Mesendoderm (in vitro differentiated cells): ENCODE data around the gene DDC.

Experiments used
- DNase-seq: peaks from one replicate; pipeline ENCODE4 v3.0.0; 2013
- H2AK5ac ChIP-seq: 2 replicates; pipeline ENCODE4 v1.6.1; 2013; ENCODE audit warnings: low read length, inconsistent platforms
- H2BK120ac ChIP-seq: 2 replicates; pipeline ENCODE4 v1.6.1; 2013; ENCODE audit warnings: low read depth, mild to moderate bottlenecking, low read length, moderate library complexity, mixed read lengths
- H2BK15ac ChIP-seq: replicated peaks from 2 replicates; pipeline ENCODE4 v1.6.1; 2013; ENCODE audit warnings: low read depth, mild to moderate bottlenecking, moderate library complexity
- H2BK5ac ChIP-seq: 2 replicates; pipeline ENCODE4 v1.6.1; 2013; ENCODE audit warnings: low read length, inconsistent platforms
- H3K18ac ChIP-seq: 2 replicates; pipeline ENCODE4 v1.6.1; 2013; ENCODE audit warnings: mild to moderate bottlenecking, low read length, mixed read lengths
- H3K23ac ChIP-seq: one replicate; pipeline ENCODE4 v1.6.1; 2013; ENCODE audit warnings: low read length
- H3K27ac ChIP-seq: 2 replicates; pipeline ENCODE4 v1.5.1; 2013; ENCODE audit warnings: low read depth, mild to moderate bottlenecking, inconsistent platforms, low read length, moderate library complexity
- H3K27me3 ChIP-seq: 2 replicates; pipeline ENCODE4 v1.6.1; 2013; ENCODE audit warnings: low read length, control low read depth, mild to moderate bottlenecking, inconsistent platforms; ENCODE audit not compliant: insufficient read depth, poor library complexity
- H3K36me3 ChIP-seq: 2 replicates; pipeline ENCODE4 v1.6.1; 2013; ENCODE audit warnings: low read length, inconsistent platforms; ENCODE audit not compliant: control insufficient read depth, insufficient read depth
- H3K4ac ChIP-seq: one replicate; pipeline ENCODE4 v1.6.1; 2013; ENCODE audit warnings: low read depth, mild to moderate bottlenecking, low read length, moderate library complexity
- H3K4me1 ChIP-seq: 2 replicates; pipeline ENCODE4 v1.6.1; 2013; ENCODE audit warnings: low read depth, low read length, inconsistent platforms; ENCODE audit not compliant: control insufficient read depth
- H3K4me2 ChIP-seq: 2 replicates; pipeline ENCODE4 v1.6.1; 2013; ENCODE audit warnings: low read length
- H3K4me3 ChIP-seq: 2 replicates; pipeline ENCODE4 v1.5.1; 2013; ENCODE audit warnings: mild to moderate bottlenecking, low read length
- H3K56ac ChIP-seq: one replicate; pipeline ENCODE4 v1.6.1; 2013; ENCODE audit warnings: low read length
- H3K79me1 ChIP-seq: 2 replicates; pipeline ENCODE4 v1.6.1; 2013; ENCODE audit warnings: low read length, inconsistent platforms
- H3K79me2 ChIP-seq: 2 replicates; pipeline ENCODE4 v1.6.1; 2013; ENCODE audit warnings: mild to moderate bottlenecking, low read length; ENCODE audit not compliant: control insufficient read depth, insufficient read depth
- H3K9ac ChIP-seq: 2 replicates; pipeline ENCODE4 v1.6.1; 2013; ENCODE audit warnings: low read length, inconsistent platforms
- H4K5ac ChIP-seq: one replicate; pipeline ENCODE4 v1.6.1; 2013; ENCODE audit warnings: low read length
- H4K8ac ChIP-seq: one replicate; pipeline ENCODE4 v1.6.1; 2013; ENCODE audit warnings: low read depth, mild to moderate bottlenecking, control low read depth, low read length, moderate library complexity
- WGBS: extraction: QIAGEN DNeasy Blood & Tissue Kit; methylation state at CpG from one replicate; pipeline ENCODE4 v1.1.7; 2013; ENCODE audit warnings: low lambda C conversion rate, missing lambda C conversion rate; ENCODE audit not compliant: insufficient coverage; ENCODE audit errors: extremely low coverage; 5-methylcytosine and 5-hydroxymethylcytosine counted together

DDC gene

GRCh38 chr7:50495746-50496145, 69.5 kb downstream of the DDC start:
- Histone ChIP-seq H3K36me3 (no peaks in the 10 kb centered on the region), H2BK120ac (no peak overlapping the region), H4K5ac (no peak overlapping the region), H3K56ac (no peak overlapping the region), H3K9ac (no peak overlapping the region), H3K27ac (no peak overlapping the region), H3K18ac (no peak overlapping the region), H3K4me1 (no peaks in the 10 kb centered on the region), H3K79me1 (no peaks in the 10 kb centered on the region), H2BK15ac (no peak overlapping the region), H3K4me2 (no peak overlapping the region), H3K4ac (no peak overlapping the region), H3K23ac (no peak overlapping the region), H3K79me2 (no peaks in the 10 kb centered on the region), H2BK5ac (no peak overlapping the region), H3K27me3 (no peaks in the 10 kb centered on the region), H4K8ac (no peak overlapping the region), H3K4me3 (no peak overlapping the region), H2AK5ac (no peak overlapping the region)
- no CpG with 5 or more reads among the region's 3 CpGs for WGBS
- no peak for DNase-seq

- Histone ChIP-seq H3K79me1 (no peaks in the 10 kb centered on the region), H2BK5ac (no peak overlapping the region), H2BK15ac (no peak overlapping the region), H3K18ac (no peak overlapping the region), H4K5ac (no peak overlapping the region), H3K79me2 (no peaks in the 10 kb centered on the region), H3K4me3 (no peak overlapping the region), H2AK5ac (no peak overlapping the region), H3K27ac (no peak overlapping the region), H3K56ac (no peak overlapping the region), H3K36me3 (no peaks in the 10 kb centered on the region), H3K23ac (no peak overlapping the region), H2BK120ac (no peak overlapping the region), H4K8ac (no peak overlapping the region), H3K27me3 (no peaks in the 10 kb centered on the region), H3K4me2 (no peak overlapping the region), H3K4ac (no peak overlapping the region), H3K9ac (no peak overlapping the region), H3K4me1 (no peaks in the 10 kb centered on the region)
- WGBS, result no CpG with 5 or more reads among the region's 30 CpGs
- no peak for DNase-seq
Measured at GRCh38 chr7:50492770-50493519, 72.3 kb downstream of the DDC start.

- no peaks in the 10 kb centered on the region for H3K27me3 ChIP-seq
- no peak overlapping the region for H3K23ac ChIP-seq
- H2BK120ac ChIP-seq, result no peak overlapping the region
- no peaks in the 10 kb centered on the region for H3K36me3 ChIP-seq
- no peak overlapping the region for H3K9ac ChIP-seq
- no peak overlapping the region for H3K27ac ChIP-seq
- H3K4me1 ChIP-seq, result no peaks in the 10 kb centered on the region
- no peak overlapping the region for H4K5ac ChIP-seq
- H3K56ac ChIP-seq, result no peak overlapping the region
- H3K4me3 ChIP-seq, result no peak overlapping the region
- WGBS, result no CpG with 5 or more reads among the region's 1 CpG
- H3K79me1 ChIP-seq, result no peaks in the 10 kb centered on the region
- no peak for DNase-seq
- no peak overlapping the region for H3K18ac ChIP-seq
- no peak overlapping the region for H3K4ac ChIP-seq
- H2BK15ac ChIP-seq, result no peak overlapping the region
- H3K4me2 ChIP-seq, result no peak overlapping the region
- H2BK5ac ChIP-seq, result no peak overlapping the region
- no peak overlapping the region for H4K8ac ChIP-seq
- H2AK5ac ChIP-seq, result no peak overlapping the region
- H3K79me2 ChIP-seq, result no peaks in the 10 kb centered on the region
Measured at GRCh38 chr7:50491943-50492342, 73.3 kb downstream of the DDC start.

- Histone ChIP-seq H2BK15ac (no peak overlapping the region), H2BK120ac (no peak overlapping the region), H3K4me1 (no peaks in the 10 kb centered on the region), H3K18ac (no peak overlapping the region), H3K4me2 (no peak overlapping the region), H3K9ac (no peak overlapping the region), H3K36me3 (no peaks in the 10 kb centered on the region), H2AK5ac (no peak overlapping the region), H3K27ac (no peak overlapping the region), H4K8ac (no peak overlapping the region), H3K56ac (no peak overlapping the region), H3K4me3 (no peak overlapping the region), H3K79me2 (no peaks in the 10 kb centered on the region), H2BK5ac (no peak overlapping the region), H3K79me1 (no peaks in the 10 kb centered on the region), H3K4ac (no peak overlapping the region), H4K5ac (no peak overlapping the region), H3K27me3 (no peaks in the 10 kb centered on the region), H3K23ac (no peak overlapping the region)
- no CpG with 5 or more reads among the region's 5 CpGs for WGBS
- DNase-seq, result no peak
Measured at GRCh38 chr7:50491209-50491608, 74.0 kb downstream of the DDC start.

- no peak overlapping the region for H2BK120ac ChIP-seq
- H3K23ac ChIP-seq, result no peak overlapping the region
- no peak for DNase-seq
- no peak overlapping the region for H3K27ac ChIP-seq
- H2BK5ac ChIP-seq, result no peak overlapping the region
- no peak overlapping the region for H3K56ac ChIP-seq
- H2AK5ac ChIP-seq, result no peak overlapping the region
- H3K27me3 ChIP-seq, result no peaks in the 10 kb centered on the region
- no peak overlapping the region for H2BK15ac ChIP-seq
- no peaks in the 10 kb centered on the region for H3K79me1 ChIP-seq
- H3K4me3 ChIP-seq, result no peak overlapping the region
- H3K18ac ChIP-seq, result no peak overlapping the region
- H4K8ac ChIP-seq, result no peak overlapping the region
- no peak overlapping the region for H3K9ac ChIP-seq
- H3K4me2 ChIP-seq, result no peak overlapping the region
- H3K79me2 ChIP-seq, result no peaks in the 10 kb centered on the region
- H3K4ac ChIP-seq, result no peak overlapping the region
- H4K5ac ChIP-seq, result no peak overlapping the region
- H3K36me3 ChIP-seq, result no peaks in the 10 kb centered on the region
- H3K4me1 ChIP-seq, result no peaks in the 10 kb centered on the region
Measured at GRCh38 chr7:50488379-50488778, 76.8 kb downstream of the DDC start.

- Histone ChIP-seq H3K4me3 (no peak overlapping the region), H3K4me1 (no peaks in the 10 kb centered on the region), H4K5ac (no peak overlapping the region), H3K79me2 (no peaks in the 10 kb centered on the region), H3K56ac (no peak overlapping the region), H3K27me3 (no peaks in the 10 kb centered on the region), H2AK5ac (no peak overlapping the region), H3K18ac (no peak overlapping the region), H4K8ac (no peak overlapping the region), H2BK5ac (no peak overlapping the region), H3K4ac (no peak overlapping the region), H2BK15ac (no peak overlapping the region), H3K36me3 (no peaks in the 10 kb centered on the region), H3K9ac (no peak overlapping the region), H3K4me2 (no peak overlapping the region), H2BK120ac (no peak overlapping the region), H3K79me1 (no peaks in the 10 kb centered on the region), H3K27ac (no peak overlapping the region), H3K23ac (no peak overlapping the region)
- no CpG with 5 or more reads among the region's 1 CpG for WGBS
- DNase-seq, result no peak
Measured at GRCh38 chr7:50486512-50486911, 78.7 kb downstream of the DDC start.
